ENCODE data around the gene SIRT7.

DNA sequence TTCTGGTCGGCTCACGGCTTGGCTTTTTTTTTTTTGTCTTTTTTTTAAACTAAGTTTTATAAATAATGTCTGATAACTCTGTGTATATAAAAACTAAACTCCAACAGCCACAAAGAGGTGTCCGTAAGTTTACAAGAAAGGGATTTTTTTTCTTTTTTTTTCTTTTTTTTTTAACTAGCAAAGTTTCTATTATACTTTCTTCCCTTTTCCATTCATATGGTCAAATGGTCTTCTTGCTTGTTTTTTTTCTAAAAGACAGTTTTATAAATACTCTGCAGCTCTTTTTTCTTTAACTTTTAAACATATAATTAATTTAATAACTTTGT, 3.5 kb upstream of the SIRT7 start:
- no peak for TF ChIP-seq POLR2A (IDR thresholded peaks at IDR 0.05; ENCODE audit: low read depth, low read length)
- no peak for TF ChIP-seq POLR2AphosphoS5 (IDR thresholded peaks at IDR 0.05; ENCODE audit: low read depth, low read length)
- no peak for TF ChIP-seq TAF1 (IDR thresholded peaks at IDR 0.05; ENCODE audit: low read depth, low read length)
- no peak for TF ChIP-seq SPI1 (IDR thresholded peaks at IDR 0.05; ENCODE audit: low read depth, low read length)
- no peak for TF ChIP-seq POU2F2 (IDR thresholded peaks at IDR 0.05; ENCODE audit: low read depth, low read length)
- TF ChIP-seq PAX5 (IDR thresholded peaks at IDR 0.05; ENCODE audit: insufficient read depth, low read length, severe bottlenecking) = no peak

Measured in GM12891 (cell line).